Hippocampal formation (tissue), 2 donors: ENCODE results near the gene AHI1.
"Not testable (repeated sequence)": the region's sequence is repeated elsewhere in the genome, so short reads cannot be mapped to it uniquely, and the experiment has no call there.

Experiments used
- DNase-seq, 2 donors: peaks; one replicate each; lab custom pipeline; 2025; lab: John Stamatoyannopoulos, UW

Gene AHI1

DNA sequence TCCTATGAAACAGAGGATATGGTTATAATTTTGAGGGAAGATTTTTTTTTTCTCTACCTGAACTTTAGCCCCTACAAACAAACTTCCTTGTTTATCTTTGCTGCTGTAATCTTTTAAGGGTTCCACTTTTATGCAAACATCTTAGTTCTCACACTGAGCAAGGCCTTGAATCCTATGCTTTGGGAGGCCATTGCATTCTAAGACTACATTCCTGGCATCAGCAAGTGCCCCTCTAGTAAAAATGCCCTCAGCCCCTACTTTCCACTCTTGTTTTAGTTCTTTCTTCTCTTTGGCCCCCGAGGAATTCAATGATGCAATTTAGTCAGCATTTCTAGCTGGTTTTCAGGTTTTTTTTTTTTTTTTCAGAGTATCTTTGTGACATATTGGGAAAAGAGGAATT is 8.1 kb upstream of the AHI1 start:
- DNase-seq, result no peak

DNA sequence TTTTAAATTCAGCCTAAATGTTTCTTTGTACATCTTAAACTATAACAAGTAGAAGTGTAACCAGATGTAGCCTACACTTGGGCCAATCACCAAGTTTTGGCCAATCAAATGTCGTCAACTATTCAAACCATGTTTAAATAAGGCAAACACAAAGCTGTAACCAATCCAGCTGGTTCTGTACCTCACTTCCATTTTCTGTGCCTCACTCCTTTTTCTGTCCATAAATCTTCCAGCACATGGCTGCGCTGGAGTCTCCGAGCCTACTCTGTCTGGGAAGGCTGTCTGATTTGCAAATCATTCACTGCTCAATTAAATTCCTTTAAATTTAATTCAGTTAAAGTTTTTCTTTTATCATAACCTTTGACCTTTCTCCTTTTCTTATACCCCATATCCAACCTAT is 7.7 kb upstream of the AHI1 start:
- DNase-seq, result no peak

DNA sequence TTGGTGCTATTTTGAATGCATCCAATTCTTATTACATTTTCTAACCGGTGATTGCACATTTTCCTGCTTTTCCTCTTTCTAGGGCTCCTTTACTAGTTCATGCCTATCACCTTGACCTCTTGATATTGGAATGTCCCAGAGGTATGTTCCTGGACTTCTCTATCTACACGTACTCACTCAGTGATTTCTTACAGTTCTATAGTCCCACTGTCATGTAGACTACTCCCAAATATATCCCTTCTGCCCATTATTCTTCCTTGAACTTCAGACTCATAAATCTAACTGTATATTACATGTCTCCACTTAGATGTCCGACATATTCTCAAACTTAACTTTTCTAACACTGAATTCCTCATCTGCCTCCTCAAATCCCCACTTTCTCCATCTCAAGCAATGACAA is 7.2 kb upstream of the AHI1 start:
- no peak for DNase-seq

DNA sequence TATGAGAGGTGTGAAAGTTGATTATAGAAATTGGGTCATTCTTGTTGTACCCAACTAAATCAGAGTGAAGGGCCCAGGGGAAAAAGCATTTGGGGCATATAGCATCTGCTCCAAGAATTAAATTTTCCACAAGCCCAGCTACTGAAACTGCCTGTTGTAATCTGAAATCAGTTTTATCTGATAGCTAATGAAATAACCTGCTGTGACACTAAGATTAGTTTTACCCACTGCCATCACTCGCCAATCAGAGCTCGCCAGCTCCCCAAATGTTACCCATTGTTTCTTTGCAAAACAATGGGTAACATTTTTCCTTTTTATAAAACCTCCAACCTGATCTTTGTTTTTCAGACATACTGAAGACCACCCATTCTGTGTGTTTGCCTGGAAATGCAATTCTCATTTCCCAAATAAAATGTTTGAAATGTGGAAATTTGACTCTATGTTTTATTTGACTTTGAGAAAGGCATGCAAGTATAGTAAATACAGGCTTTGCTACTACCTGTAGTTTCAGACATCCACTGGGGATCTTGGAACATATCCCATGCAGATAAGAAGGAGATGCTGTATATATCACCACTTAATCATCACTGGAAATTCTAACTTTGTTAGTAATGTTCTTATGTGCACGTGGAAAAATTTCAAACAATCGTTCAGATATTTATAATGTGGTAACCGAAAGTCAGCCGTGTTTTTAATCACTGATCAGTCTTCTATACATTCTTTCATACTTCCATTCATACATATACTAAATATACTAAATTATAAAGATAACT is 6.3 kb upstream of the AHI1 start:
- no peak for DNase-seq

DNA sequence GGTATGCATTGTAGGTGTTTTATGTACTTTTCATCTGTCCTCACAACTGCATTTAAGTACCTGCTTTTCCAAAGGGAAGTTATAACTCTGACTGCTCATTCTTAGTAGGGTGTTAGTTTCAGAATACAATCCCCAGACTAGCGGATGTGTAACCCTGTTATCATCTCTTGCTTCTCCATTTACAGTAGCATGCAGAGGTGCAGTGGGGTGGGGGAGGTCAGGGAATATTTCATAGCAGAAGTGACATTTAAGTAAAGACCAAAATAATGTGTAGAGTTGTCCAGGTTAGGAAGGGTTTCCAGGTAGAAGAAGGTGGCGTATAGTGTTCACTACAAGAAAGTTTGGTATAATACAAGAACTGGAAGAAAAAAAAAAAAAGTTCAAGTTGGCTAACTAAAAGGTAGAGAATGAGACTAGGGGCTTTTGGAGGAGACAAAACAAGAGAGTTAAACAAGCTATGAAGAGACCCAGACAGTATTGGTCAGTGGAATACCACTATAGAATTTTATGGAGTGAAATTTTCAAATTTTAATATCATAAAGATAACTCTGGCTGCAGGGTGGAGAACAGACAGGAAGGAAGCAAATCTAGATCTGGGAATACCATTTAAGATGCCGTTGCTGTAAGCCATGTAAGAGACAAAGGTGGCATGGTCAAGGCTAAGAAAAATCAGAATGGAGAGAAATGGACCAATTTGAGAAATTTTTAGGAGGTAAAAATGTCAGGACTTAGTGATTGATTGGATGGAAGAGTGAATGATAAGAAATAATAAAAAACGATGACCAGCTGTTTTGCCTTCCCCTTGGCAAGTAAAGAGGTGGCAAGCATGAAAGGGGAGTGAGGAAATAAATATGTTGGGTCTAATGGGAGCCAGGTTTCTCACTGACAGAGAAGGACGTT is 2.2 kb upstream of the AHI1 start:
- DNase-seq, result no peak

DNA sequence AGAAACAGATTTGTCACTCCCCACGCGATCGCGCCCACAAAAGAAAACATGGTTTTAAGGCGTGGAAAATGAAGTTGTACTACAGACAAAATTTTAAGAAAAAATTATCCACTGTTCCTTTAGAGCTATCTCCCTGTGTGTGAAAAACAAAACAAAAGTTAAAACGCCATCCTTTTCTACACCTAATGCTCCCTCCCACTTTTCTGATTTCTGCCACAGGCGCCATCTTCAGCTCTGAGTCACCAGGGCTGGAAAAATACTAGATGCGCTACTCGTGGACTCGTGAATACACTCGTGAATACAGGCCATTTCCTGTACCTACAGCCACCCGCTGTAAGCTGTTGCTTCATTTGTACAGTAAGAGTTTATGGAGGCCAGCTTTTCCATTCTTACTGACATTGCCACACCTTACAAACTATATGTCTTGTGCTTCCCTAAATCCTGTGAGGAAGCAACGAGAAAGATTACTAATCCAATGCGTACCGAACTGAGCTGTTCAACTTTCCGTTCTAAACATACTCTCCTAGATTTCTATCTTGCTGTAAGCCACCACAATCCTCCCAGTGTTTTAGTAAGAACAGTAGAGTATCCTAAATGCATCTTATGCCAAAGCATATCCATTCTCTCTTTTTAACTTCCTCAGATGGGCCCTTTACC is 773 bp upstream of the AHI1 start:
- DNase-seq, result peak; percentile 45 to 70

DNA sequence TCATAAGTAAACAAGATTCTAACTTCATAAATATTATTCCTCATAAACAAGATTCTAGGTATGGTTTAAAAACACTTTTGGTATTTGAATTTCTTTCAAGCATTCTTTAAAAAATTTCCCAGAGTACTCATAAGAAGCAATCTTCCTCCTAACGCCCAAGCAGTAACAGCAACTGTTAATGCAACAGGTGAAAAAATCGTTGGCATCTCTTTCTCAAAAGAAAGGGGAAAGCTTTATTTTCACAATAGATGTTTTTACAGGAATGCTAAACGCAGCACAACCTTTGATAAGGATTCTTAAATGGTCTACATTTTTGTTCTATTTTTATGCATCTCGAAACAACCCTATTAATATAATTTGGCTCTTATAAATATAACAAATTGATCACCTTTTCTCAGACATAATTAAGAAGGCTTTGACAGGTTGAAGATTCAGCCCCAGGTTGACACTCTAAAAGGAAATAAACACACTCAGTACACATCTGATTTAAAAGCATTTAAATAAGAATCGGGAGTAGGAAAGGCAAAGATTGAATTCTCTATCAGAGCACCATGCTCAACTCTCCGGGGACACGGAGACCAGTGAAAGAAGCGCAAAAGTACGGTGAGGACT is 634 bp downstream of the AHI1 start:
- peak in 1 of 2 donors; percentile 9 for DNase-seq

DNA sequence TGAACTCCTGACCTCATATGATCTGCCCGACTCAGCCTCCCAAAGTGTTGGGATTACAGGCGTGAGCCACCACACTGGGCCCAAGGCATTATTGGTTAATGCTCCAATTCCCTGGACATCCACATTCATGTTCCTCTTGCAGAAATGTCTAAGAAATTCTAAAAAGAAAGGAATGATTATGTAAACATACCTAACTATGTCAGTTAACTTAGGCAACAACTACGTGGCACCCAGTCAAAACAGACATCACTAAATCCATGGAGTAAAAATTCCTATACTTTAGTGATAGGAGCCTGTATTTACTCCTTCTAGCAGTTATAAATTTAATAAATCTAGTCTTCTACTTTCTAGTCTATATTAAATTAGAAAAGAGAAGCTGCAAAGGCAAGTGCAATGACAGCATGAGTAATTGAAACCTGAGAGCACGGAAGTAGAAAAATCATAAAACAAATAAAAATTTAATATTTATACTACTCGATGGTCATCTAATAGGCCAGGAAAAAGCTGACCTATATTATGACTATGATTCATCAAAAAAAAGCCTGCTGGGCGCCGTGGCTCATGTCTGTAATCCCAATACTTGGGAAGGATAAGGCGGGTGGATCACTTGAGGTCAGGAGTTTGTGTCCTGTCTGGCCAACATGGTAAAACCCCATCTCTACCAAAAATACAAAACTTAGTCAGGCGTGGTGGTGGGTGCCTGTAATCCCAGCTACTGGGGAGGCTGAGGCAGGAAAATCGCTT is 4.2 kb downstream of the AHI1 start:
- no peak for DNase-seq

DNA sequence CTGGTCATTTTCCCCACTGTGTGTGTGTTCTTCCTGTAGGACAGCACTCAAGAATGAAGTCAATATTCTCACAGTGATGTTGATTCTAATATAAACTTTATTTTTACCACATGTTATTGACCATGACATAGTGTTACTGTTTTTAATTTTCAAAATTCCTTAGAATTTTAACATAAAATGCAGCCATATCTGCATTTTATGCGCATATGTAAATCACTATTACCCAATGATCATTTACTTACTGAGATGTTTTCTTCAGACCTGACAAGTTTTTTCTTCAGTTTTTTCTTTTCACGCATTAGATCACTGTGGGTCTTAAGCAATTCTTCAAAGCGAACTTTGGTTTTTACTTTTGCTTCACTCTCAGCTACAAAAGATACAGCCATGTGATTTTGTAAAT is 7.2 kb downstream of the AHI1 start:
- DNase-seq, result no peak

DNA sequence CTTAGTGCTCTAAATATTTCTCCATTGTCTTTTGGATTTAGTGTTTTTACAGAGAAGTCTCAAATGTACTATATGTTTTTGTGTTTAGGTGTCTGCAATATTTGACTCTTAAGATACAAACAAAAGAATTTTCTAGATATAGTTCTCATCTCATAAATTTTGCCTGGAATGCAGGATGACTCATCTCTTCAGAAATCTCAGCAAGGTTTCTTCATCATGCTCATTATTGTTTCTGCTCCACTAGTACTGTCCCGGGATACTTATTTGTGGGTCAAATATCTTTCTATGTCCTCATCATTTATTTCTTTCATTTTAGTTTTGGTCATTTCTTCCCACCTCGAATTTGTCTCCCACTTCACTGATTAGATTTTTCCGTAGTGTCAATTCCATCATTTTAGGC is 9.5 kb downstream of the AHI1 start:
- no peak for DNase-seq

DNA sequence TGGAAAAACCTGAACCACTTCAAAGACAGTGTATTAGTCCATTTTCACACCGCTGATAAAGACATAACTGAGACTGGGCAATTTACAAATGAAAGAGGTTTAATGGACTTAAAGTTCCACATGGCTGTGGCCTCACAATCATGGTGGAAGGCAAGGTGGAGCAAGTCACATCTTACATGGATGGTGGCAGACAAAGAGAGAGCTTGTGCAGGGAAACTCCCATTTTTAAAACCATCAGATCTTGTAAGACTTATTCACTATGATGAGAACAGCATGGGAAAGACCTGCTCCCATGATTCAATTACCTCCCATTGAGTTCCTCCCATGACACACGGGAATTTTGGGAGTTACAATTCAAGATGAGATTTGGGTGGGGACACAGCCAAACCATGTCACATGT is 13.6 kb downstream of the AHI1 start:
- DNase-seq, result not testable (repeated sequence)

DNA sequence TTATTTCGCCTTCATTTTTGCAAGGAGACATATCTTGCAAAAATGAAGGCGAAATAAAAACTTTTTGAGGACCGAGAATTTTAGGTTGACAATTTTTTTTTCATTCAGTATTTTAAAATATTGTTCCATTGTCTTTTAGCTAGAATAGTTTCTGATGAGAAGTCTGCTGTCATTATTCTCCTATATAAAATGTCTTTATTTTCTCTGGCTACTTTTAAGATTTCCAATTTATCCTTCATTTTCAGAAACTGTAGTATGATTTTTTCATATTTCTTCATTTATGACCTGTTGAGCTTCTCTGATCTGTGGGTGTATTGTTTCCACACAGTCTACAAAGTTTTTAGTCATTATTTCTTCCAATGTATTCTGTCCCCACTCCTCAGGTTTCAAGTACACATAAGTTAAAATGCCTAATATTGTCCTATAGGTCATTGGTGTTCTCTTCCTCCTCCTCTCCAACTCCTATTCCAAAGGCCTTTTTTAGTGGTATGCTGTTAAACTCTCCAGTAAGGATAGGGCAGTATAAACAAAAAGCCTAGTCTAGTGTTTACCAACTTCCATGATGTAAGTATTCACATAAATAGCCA is 15.7 kb downstream of the AHI1 start:
- DNase-seq, result no peak

DNA sequence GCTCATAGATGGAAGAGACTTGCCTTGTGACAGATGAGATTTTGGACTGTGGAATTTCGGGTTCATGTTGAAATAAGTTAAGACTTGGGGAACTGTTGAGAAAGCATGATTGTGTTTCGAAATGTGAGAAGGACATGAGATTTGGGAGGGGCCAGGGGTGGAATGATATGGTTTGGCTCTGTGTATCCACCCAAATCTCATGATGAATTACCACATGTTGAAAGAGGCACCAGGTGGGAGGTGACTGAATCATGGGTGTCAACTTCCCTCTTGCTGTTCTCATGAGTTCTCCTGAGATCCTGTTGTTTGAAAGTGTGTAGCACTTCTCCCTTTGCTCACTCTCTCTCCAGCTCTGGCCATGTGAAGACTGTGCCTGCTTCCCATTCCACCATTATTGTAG is 17.9 kb downstream of the AHI1 start:
- no peak for DNase-seq

DNA sequence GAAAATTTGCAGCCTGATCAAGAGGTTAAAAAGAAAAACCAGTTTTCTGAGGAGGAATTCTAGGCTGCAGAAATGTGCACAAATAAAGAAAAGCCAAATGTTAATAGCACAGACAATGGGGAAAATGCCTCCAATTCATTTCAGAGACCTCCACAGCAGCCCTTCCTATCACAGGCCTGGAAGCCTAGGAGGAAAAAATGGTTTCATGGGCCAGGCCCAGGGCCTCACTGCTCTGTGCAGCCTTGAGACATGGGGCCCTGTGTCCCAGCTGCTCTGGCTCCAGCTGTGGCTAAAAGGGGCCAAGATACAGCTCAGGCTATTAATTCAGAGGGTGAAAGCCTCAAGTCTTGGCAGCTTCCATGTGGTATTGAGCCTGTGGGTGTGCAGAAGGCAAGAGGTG is 18.9 kb downstream of the AHI1 start:
- DNase-seq, result no peak

DNA sequence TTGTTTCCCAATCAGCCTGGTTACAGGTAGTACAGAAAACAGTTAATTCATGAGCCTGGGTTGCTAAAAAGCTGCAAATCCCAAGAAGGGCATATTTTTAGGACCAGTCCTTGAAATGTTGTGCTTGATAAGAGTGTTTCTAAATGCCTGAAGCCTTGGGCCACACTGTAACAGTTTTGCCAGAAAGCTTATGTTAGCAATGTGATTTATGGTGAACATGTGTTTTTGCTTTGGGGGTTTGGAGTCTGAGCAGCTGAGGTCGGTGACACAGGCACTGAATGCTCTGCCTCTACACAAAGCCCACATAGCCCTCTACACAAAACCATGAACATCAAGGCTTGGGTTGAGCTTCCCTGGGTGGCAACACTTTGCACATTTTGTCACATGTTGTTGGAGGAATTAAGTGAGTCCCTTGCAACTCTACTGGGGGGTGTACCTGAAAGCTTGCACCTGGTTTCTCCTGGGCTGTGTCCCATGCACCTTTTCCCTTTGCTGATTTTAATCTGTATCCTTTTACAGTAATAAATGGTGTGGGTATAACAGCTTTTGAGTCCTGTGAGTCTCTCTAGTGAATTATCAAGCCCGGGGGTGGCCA is 22.2 kb downstream of the AHI1 start:
- no peak for DNase-seq

DNA sequence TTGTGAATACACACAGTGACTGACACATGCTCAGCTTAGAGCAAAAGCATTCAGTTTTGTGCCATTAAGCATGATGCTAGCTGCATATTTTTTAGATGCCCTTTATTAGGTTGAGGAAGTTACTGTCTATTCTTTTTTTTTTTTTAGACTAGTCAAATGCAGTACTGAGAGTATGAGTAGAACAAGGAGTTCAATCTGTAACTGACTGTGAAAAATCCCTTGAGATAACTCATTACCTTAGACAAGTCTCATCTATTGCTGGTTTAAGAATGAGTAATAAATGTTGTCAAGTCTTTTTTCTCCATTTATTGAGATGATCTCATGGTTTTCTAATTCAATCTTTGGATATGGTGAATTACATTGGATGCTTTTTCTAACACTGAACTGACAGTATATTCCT is 23.2 kb downstream of the AHI1 start:
- no peak for DNase-seq

DNA sequence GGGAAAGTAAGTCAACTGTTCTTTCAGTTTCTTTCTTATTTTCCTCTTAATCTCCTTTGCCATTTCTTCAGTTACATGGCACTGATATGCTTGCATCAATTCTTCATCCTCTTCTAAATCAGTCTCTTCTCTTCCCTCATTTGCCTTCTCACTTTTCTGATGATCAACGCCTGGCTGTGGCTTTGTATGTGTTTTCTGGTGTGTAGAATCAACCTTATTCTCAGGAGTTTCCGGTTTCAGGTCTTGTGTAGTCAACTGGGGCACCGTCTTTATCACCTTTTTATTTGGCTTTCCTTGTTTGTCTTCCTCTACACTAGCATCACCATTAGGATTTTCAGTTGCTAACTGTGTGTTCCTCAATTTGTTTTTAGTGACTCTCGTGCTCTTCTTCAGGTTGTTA is 31.6 kb downstream of the AHI1 start:
- no peak for DNase-seq

DNA sequence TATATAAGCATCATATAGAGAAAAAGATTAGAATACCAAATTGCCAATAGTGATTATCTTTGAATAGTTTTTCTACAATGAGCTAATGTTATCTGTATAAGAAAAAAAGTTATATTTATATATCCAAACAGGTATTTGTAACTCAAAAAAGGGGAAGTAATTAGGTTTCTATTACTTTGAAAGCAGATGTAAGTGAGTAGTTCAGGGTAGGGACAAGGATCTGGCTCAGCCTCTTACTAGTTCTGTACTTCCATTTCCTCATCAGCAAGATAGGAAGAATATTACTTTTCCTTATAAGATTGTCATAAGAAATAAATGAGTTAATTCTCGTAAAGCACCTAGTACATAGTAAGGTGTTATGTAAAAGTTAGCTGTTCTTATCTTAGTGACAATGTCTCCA is 32.2 kb downstream of the AHI1 start:
- no peak for DNase-seq

DNA sequence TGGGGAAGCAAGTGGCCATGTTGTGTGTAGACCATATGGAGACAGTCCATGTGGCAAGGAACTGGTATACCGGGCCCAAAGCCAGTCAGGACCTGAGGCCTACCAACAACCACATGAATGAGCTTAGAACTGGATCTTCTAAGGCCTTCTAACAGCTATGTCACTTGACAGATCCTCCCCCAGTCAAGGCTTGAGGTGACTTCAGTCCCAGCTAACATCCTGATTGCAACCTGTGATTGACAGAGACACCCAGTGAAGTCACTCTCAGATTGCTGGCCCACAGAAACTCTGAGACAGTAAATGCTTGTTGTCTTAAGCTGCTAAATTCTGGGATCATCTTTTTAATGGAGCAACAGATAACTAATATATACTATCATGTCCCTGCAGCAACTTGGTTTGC is 32.9 kb downstream of the AHI1 start:
- no peak for DNase-seq

DNA sequence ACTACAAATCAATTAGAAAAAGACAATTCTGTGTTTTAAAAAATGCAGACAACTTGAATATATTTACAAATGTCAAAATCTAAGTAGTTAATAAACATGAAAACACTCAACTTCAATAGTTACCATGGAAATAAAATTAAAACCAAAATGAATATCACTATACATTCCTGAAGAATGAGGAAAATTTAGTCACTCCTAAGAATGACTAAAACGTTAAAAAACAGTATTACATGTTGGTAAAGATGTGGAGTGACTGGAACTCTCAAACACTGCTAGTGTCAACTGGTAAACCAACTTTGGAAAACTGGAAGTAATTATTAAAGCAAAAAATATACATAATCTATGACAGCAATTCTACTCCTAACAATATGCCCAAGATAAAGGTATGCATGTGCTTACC is 36.3 kb downstream of the AHI1 start:
- DNase-seq, result no peak

DNA sequence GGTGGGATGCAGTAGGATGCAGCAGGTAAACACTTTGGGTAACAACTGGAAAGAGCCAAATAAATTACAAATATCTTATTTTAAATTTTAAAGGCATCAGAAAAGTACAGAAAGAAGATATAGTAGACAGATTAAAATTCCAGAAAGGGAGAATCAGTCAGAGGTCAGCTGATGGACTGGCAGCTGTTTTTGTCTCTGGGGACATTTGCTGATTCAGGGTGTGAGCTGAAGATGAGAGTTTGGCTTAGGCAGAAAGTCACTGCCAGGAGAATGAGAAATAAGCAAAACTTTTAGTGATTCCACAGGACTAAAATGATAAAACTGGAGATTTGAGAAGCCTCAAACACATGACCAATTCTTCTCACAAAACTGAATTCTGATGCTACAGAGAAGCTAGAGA is 39.5 kb downstream of the AHI1 start:
- no peak for DNase-seq
